Measurements from ENCODE around the gene RWDD3. TPM values are rescaled to one million over a fixed set of nuclear protein-coding genes. Genes with fewer than 3 reads are reported as not detected.

The RWDD3 gene
- total and polyA plus RNA-seq, 2 of the 13 experiments (the other 11 are each of a cell fraction or from before 2014, with no cell fraction given): 18.3 to 21.2 TPM

- TF ChIP-seq ZNF703 (CRISPR knock-in tag; IDR thresholded peaks at IDR 0.05; ENCODE audit: borderline replicate concordance) (no peak), ZNF841 (CRISPR knock-in tag; IDR thresholded peaks at IDR 0.05; ENCODE audit: borderline replicate concordance) (0 out of 2 replicates have a peak, but pooled peaks have one; percentile 28), ZSCAN25 (CRISPR knock-in tag; IDR thresholded peaks at IDR 0.05) (peak; percentile 81), HBP1 (CRISPR knock-in tag; IDR thresholded peaks at IDR 0.05; ENCODE audit: low read depth) (peak; percentile 80; the same call in 1 of the 2 replicates), LRRFIP1 (CRISPR knock-in tag; conservative IDR thresholded peaks at IDR 0.05) (peak; percentile 79; the same call in 1 of the 2 replicates), TP53 (CRISPR knock-in tag; conservative IDR thresholded peaks at IDR 0.05) (0 out of 2 replicates have a peak, but pooled peaks have one; percentile 6), NR2F1 (CRISPR knock-in tag; IDR thresholded peaks at IDR 0.05) (no peak), E2F2 (CRISPR knock-in tag; IDR thresholded peaks at IDR 0.05; ENCODE audit: borderline replicate concordance) (no peak), MLLT10 (CRISPR knock-in tag; IDR thresholded peaks at IDR 0.05) (no peak), ZHX2 (IDR thresholded peaks at IDR 0.05; ENCODE audit: low read depth) (no peak), ZHX2 (CRISPR knock-in tag; IDR thresholded peaks at IDR 0.05; ENCODE audit: borderline replicate concordance) (no peak; the same call in 1 of the 2 replicates), ZNF749 (CRISPR knock-in tag; IDR thresholded peaks at IDR 0.05; ENCODE audit: borderline replicate concordance) (peak; percentile 78; the same call in 1 of the 2 replicates), HOXD1 (CRISPR knock-in tag; IDR thresholded peaks at IDR 0.05) (0 out of 2 replicates have a peak, but pooled peaks have one; percentile 72), ZNF382 (CRISPR knock-in tag; IDR thresholded peaks at IDR 0.05; ENCODE audit: borderline replicate concordance) (no peak)
Observed at GRCh38 chr1:95233737-95234500, at the start of gene RWDD3 (continued).

Measured in HepG2 (cell line).